Endodermal cell (in vitro differentiated cells): Measurements from ENCODE around the gene MBTPS2. TPM values are rescaled to one million over a fixed set of nuclear protein-coding genes. Genes with fewer than 3 reads are reported as not detected.

Experiments
- DNase-seq: peaks from one replicate; pipeline ENCODE4 v3.0.0-alpha.2; 2017
- H3K27ac ChIP-seq: 2 replicates; pipeline ENCODE4 v1.5.1; 2013; ENCODE audit warnings: mild to moderate bottlenecking, low read depth, low read length, moderate library complexity
- H3K27me3 ChIP-seq: 2 replicates; pipeline ENCODE4 v1.6.1; 2013; ENCODE audit warnings: mild to moderate bottlenecking, low read length, moderate library complexity; ENCODE audit not compliant: insufficient read depth, control insufficient read depth, poor library complexity, severe bottlenecking
- H3K36me3 ChIP-seq: 2 replicates; pipeline ENCODE4 v1.7.0; 2013; ENCODE audit warnings: mild to moderate bottlenecking, low read length, moderate library complexity; ENCODE audit not compliant: control insufficient read depth, insufficient read depth
- H3K4me1 ChIP-seq: one replicate; pipeline ENCODE4 v1.7.0; 2013; ENCODE audit warnings: low read length; ENCODE audit not compliant: control insufficient read depth, insufficient read depth
- H3K4me3 ChIP-seq: 2 replicates; pipeline ENCODE4 v1.5.1; 2013; ENCODE audit warnings: mild to moderate bottlenecking, low read length, moderate library complexity
- H3K9ac ChIP-seq: 2 replicates; pipeline ENCODE4 v1.6.1; 2013; ENCODE audit warnings: mild to moderate bottlenecking, low read length, moderate library complexity; ENCODE audit not compliant: poor library complexity, severe bottlenecking; ENCODE audit errors: extremely low read depth
- H3K9me3 ChIP-seq: 2 replicates; pipeline ENCODE4 v1.6.1; 2013; ENCODE audit warnings: mild to moderate bottlenecking, low read length, moderate library complexity; ENCODE audit not compliant: control insufficient read depth
- H3K27ac Mint-ChIP-seq: 2 replicates; pipeline ENCODE4 v1.8.0; 2020; ENCODE audit warnings: mixed read lengths
- H3K27me3 Mint-ChIP-seq: 2 replicates; pipeline ENCODE4 v1.8.0; 2021; ENCODE audit warnings: mild to moderate bottlenecking, mixed read lengths; ENCODE audit not compliant: insufficient read depth
- H3K36me3 Mint-ChIP-seq: 2 replicates; pipeline ENCODE4 v1.8.0; 2020; ENCODE audit warnings: low read depth, mixed read lengths
- H3K4me1 Mint-ChIP-seq: 2 replicates; pipeline ENCODE4 v1.8.0; 2020; ENCODE audit warnings: mixed read lengths
- H3K4me3 Mint-ChIP-seq: 2 replicates; pipeline ENCODE4 v1.8.0; 2020; ENCODE audit warnings: mild to moderate bottlenecking, moderate library complexity, mixed read lengths
- H3K9me3 Mint-ChIP-seq: 2 replicates; pipeline ENCODE4 v1.8.0; 2020; ENCODE audit warnings: mild to moderate bottlenecking, mixed read lengths
- CTCF ChIP-seq: fragments of 200-600 bp; sonication (generic); conservative IDR thresholded peaks from 2 replicates; pipeline ENCODE4 v1.5.0; 2021; ENCODE audit warnings: antibody characterized with exemption, mild to moderate bottlenecking
- WGBS, 2 experiments: methylation state at CpG; one replicate each; pipeline versions ENCODE4 v1.1.5 to v1.1.7; 2013; ENCODE audit warnings: missing lambda C conversion rate in 2 of 2, mixed read lengths in 1 of 2; ENCODE audit not compliant: insufficient coverage in 1 of 2, insufficient read length in 1 of 2; 5-methylcytosine and 5-hydroxymethylcytosine counted together
- total RNA-seq, 2 donors: library from RNA; stranded (reverse); fragmentation: NEBNext Ultra II Directional in 1 of 2; extraction: Animal tissue kit (Norgen Biotek cat#: 25700) in 1 of 2; gene quantifications; 2 replicates in 1 of 2; 3 replicates in 1 of 2; pipeline ENCODE4 v1.2.1, GENCODE V29; 2021

Gene MBTPS2
- total RNA-seq, 2 donors from 2014 or later: 12.6 to 13.6 TPM

GRCh38 chrX:21821875-21822274, 17.5 kb upstream of the MBTPS2 start:
- Mint-ChIP-seq H3K27ac (no peak overlapping the region), H3K4me3 (no peak overlapping the region), H3K4me1 (peaks cover 8% of the 10 kb centered on the region), H3K27me3 (no peaks in the 10 kb centered on the region), H3K36me3 (no peaks in the 10 kb centered on the region), H3K9me3 (no peaks in the 10 kb centered on the region)
- Histone ChIP-seq H3K27me3 (no peaks in the 10 kb centered on the region), H3K9ac (no peak overlapping the region), H3K4me3 (no peak overlapping the region), H3K36me3 (no peaks in the 10 kb centered on the region), H3K9me3 (no peaks in the 10 kb centered on the region), H3K27ac (no peak overlapping the region), H3K4me1 (no peaks in the 10 kb centered on the region)
- 93 to 98% methylated on average over 3 of the region's 3 CpGs for WGBS, 2 experiments
- no peak for DNase-seq
- no peak for TF ChIP-seq CTCF

GRCh38 chrX:21831496-21831895, 7.9 kb upstream of the MBTPS2 start:
- Histone ChIP-seq H3K4me1 (no peaks in the 10 kb centered on the region), H3K36me3 (no peaks in the 10 kb centered on the region), H3K4me3 (no peak overlapping the region), H3K9me3 (no peaks in the 10 kb centered on the region), H3K9ac (no peak overlapping the region), H3K27ac (no peak overlapping the region), H3K27me3 (no peaks in the 10 kb centered on the region)
- WGBS, 2 experiments: 84% methylated on average over 2 of the region's 2 CpGs; no CpG with 5 or more reads in 1 of the 2 experiments
- no peaks in the 10 kb centered on the region for H3K36me3 Mint-ChIP-seq
- no peaks in the 10 kb centered on the region for H3K9me3 Mint-ChIP-seq
- TF ChIP-seq CTCF: no peak
- H3K27ac Mint-ChIP-seq: no peak overlapping the region
- peaks cover 4% of the 10 kb centered on the region for H3K4me1 Mint-ChIP-seq
- peaks cover 2% of the 10 kb centered on the region for H3K27me3 Mint-ChIP-seq
- DNase-seq: no peak
- H3K4me3 Mint-ChIP-seq: no peak overlapping the region

DNA sequence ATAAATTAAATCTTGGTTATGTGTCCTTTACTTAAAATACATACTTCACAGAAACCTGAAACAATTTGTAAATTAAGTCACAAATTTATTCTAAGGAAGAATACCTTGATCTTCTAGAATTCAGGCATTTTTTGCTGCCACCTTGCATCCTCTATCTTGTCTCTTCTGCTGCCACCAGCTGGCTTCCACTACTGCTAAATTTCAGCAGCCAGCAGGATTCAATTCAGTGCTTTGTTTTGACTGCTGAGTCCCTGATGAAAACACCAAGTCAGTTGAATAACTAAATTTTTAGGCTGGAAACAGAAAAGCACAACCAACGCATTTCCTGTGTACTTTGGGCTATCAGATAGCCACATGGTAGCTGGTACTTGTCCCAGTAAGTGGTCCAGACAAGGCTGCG, 2.4 kb upstream of the MBTPS2 start:
- peak; percentile 25 for TF ChIP-seq CTCF
- Mint-ChIP-seq H3K36me3 (no peaks in the 10 kb centered on the region), H3K27me3 (no peaks in the 10 kb centered on the region), H3K9me3 (no peaks in the 10 kb centered on the region), H3K27ac (no peak overlapping the region), H3K4me1 (peaks cover 11% of the 10 kb centered on the region), H3K4me3 (no peak overlapping the region)
- DNase-seq: no peak
- Histone ChIP-seq H3K9me3 (no peaks in the 10 kb centered on the region), H3K4me3 (no peak overlapping the region), H3K4me1 (no peaks in the 10 kb centered on the region), H3K27ac (no peak overlapping the region), H3K9ac (no peak overlapping the region), H3K36me3 (no peaks in the 10 kb centered on the region), H3K27me3 (no peaks in the 10 kb centered on the region)
- WGBS, 2 experiments: 63 to 85% methylated on average over 1 to 2 of the region's 2 CpGs
